Stimulated activated CD8-positive, alpha-beta memory T cell treated with anti-CD3 and anti-CD28 coated beads, Interleukin-15, amount 100 ng/mL, for 48 hours (primary cell): ENCODE measurements around the gene RBP3.

Experiments used
- DNase-seq, 2 donors: peaks; one replicate each; pipeline ENCODE4 v3.0.0-alpha.2; 2020; ENCODE audit warnings: low read depth in 2 of 2

Gene RBP3

DNA sequence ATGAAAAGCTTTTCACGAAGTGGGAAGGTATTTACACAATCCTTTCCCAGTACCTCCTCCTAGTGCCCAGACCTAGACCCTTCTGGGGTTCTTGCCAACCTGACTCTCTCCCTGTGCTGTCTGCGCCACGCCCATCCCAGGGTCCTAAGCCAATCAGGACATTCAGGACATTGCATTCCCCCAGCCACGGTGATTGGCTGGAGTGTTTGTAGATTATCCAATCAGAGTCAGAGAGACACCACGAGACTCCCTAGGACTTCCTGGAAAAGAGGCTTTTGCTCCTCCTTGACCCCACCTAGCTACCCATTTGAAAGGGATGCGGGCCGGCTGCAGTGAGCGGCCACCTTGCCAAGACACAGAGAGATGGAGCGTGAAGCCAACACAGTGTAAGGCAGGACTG lies 29.5 kb upstream of the RBP3 start:
- DNase-seq, result no peak

- DNase-seq, result no peak
These were observed 28.4 kb upstream of the RBP3 start for GRCh38 chr10:47319784-47320183.

DNA sequence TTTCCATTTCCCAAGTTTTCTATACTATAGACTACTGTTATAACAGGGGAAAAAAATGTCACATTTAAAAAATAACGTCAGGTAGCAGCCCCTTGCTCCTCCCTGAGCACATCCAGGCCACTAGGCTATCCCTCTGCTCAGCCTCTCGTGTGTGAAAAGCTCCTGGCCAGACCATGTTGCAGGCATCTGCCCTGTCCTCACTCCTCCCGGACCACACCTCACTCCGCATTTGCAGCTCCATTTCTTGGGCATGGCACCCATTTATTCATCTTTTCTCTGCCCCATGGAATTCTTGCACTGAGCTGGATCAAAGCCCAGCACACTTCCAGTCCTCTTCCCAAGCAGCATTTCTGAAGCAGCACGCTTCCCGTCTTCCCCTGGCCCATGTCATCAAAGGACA lies 27.4 kb upstream of the RBP3 start:
- no peak for DNase-seq

GRCh38 chr10:47321521-47322195 lies 26.5 kb upstream of the RBP3 start:
- no peak for DNase-seq

- DNase-seq, result no peak
These were observed 25.7 kb upstream of the RBP3 start, which contains the start of gene GDF2 for GRCh38 chr10:47322300-47323061. TSS of gene GDF2 (plus strand) at chr10:47322454. CDS start at chr10:47322669, 215 bp downstream.

DNA sequence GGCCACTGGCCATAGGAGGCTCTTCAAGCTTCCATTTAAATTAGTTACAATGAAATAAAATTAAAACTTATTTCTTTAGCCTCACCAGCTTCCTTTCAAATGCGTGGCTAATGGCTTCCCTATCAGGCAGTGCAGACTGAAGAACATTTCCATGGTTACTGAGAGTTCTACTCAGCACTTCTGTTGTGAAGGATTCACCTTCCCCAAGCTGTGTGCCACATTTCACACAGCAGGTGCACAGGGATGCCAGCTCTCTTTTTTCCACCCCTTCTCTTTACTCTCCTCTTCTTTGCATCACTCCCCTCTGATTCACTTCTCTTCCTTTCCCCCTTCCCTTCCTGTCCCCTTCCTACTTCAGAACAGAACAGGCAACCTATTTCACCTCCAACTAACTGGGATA lies 25.1 kb upstream of the RBP3 start:
- DNase-seq, result no peak

GRCh38 chr10:47323636-47324296 lies 24.4 kb upstream of the RBP3 start:
- no peak for DNase-seq

GRCh38 chr10:47325303-47326291 lies 22.6 kb upstream of the RBP3 start:
- DNase-seq, result no peak

- DNase-seq, result no peak
These were observed 21.7 kb upstream of the RBP3 start for GRCh38 chr10:47326306-47326926.

- DNase-seq, result no peak
These were observed 21.2 kb upstream of the RBP3 start for GRCh38 chr10:47326927-47327330.

GRCh38 chr10:47329855-47330254 lies 18.3 kb upstream of the RBP3 start:
- no peak for DNase-seq

- DNase-seq, result no peak
These were observed 17.8 kb upstream of the RBP3 start for GRCh38 chr10:47330366-47330765.

DNA sequence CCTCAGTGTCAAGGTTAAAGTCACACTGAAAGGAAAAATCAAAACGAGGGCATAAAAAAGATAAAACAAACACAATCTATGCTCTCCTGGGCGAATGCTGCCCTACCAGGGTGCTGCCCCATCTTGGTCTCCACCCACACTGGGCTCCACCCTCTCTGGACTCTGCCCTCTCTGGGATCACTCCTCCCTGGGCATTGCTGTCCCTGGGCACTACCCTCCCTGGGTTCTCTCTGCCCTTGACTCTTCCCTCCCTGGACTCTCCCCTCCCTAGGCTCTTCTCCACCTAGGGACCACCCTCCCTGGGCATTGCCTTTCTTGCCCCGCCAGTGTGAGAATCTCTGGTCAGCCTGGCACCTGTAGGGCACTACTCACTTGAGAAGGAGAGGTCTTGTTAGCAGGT lies 17.4 kb upstream of the RBP3 start:
- no peak for DNase-seq

DNA sequence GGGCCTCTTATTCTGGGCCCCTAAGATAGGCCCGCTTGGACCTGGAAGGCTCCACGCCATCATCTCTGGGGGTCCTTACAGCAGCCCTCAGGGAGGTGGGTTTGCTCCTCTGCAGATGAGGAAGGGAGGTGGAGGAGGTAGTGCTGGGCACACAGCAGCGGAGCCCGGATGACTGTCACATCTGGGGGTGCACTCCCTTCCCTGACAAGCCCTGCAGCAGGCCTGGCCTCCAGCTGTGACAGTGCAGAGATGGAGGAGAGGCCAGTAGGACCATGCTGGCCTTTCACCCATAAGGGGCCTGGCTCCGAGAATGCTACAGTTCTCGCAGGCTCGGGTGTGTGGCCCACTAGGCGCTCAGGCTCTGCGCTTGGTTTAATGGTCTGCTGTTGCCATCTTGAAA lies 16.7 kb upstream of the RBP3 start:
- DNase-seq, result no peak

GRCh38 chr10:47331954-47332353 lies 16.2 kb upstream of the RBP3 start:
- no peak for DNase-seq

DNA sequence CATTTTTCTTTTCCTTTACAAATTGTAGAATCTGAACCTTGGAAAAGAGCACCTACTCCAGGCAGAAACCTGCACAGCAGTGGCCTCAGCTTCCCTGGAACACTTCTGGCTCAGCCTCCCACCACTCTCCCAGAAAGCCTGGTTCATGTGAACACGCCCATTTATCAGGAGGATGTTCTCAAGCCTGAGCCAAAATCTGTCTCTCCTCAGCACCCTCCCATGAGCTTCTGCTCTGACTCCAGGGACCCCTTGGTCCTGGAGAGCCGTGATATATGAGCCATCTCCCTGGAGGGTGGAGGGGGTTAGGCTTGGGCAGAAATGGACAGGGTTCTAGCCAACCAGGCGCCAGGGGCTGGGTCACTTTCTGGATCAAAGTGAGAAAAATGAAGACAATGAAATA lies 15.8 kb upstream of the RBP3 start:
- no peak for DNase-seq

DNA sequence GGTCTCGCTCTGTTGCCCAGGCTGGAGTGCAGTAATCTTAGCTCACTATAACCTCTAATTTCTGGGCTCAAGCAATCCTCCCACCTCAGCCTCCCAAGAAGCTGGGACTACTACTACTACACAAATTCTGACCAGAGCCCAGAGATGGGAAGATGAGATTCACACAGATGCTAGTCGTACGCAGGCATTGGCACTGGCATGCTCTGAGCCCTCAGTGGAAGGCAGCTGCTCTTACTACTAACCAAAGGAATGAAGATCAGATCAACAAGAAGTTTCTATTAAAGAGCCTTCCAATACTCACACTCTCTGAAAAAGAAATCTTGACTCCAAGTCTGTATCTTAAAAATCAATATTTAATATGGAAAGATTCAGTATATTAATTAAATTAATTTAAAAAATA lies 15.2 kb upstream of the RBP3 start:
- DNase-seq, result no peak

DNA sequence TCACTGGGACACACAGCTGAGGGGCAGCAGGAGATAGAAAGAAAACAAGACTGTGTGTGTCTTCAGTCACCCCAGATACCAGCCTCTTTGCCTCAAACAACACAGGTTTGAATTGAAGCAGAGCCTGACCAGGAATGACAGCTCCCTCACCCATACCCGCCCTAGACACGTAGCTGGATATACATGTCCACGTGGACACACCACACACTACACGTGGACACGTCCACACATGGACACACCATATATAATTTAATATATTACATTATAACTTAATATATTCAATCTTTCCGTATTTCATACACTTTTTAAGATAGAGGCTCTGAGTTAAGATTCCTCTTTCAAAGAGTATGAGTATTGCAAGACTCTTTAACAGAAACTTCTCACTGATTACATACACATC lies 14.6 kb upstream of the RBP3 start:
- DNase-seq, result no peak

- DNase-seq, result no peak
These were observed 13.5 kb upstream of the RBP3 start for GRCh38 chr10:47334466-47335295.

GRCh38 chr10:47335906-47336305 lies 12.3 kb upstream of the RBP3 start:
- no peak for DNase-seq
